Cerebellar cortex (tissue), 1 donor: ENCODE data around the gene CUTC.
"Not testable (repeated sequence)": the region's sequence is repeated elsewhere in the genome, so short reads cannot be mapped to it uniquely, and the experiment has no call there.

Experiments
- DNase-seq: peaks from one replicate; pipeline ENCODE4 v3.0.0-alpha.2; 2015; ENCODE audit warnings: low spot score

Gene CUTC

DNA sequence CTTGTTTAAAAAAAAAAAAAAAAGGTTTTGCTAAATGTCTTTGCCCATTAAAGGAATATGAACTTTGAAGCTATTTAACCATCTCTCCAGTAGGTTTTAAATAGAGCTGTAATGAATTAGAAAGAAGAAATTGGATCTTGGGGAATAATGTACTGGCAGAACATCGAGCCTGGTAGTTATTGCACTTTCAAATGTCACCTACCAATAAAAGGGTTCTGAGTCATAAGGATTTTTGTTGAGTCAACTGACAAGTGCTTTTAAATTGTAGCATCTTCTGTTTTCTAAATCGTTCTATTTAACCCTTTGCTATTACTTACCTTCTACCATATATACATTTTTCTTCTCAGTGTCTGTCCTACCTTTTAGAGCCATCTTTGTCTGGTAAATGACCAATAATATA, 10.7 kb downstream of the CUTC start:
- DNase-seq = no peak

DNA sequence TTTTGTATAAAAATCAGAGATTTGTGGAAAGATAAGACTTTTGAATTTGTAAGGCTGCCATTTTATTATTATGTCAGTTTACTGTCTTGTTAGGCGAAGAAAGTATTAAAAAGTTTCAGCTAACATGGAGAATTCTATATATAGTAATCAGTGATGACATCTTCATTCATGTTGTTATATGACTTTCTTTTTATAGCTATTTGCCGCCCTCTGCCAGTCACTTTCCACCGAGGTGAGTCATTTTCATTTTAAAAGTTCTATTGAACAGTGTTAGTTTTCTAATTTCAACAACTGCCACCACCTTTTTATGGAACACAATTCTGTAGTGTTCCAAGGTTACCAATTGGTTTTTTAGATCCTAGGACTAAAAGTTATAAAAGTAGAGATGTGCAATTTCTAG, 11.8 kb downstream of the CUTC start:
- DNase-seq = no peak

- not testable (repeated sequence) for DNase-seq
Measured at GRCh38 chr10:99746166-99746565, 14.1 kb downstream of the CUTC start.

GRCh38 chr10:99748823-99749451, 16.9 kb downstream of the CUTC start:
- no peak for DNase-seq

DNA sequence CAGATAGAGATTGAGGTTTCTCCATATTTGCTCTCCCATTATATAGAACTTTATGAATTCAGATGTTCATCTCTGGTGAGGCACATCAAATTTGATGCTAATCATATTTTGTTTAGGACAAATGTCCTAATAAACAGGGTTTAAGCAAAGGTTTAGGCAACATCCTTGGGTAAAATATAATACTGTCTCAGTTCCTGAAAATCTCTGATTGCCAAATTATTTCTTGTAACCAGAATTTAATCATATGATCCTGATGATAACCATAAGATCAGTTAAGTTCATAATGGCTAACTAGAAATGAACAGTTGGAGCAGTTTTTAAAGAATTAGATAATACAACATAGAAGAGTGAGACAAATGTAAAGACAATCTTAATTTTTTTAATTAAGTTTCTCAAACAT, 18.6 kb downstream of the CUTC start:
- DNase-seq = no peak

DNA sequence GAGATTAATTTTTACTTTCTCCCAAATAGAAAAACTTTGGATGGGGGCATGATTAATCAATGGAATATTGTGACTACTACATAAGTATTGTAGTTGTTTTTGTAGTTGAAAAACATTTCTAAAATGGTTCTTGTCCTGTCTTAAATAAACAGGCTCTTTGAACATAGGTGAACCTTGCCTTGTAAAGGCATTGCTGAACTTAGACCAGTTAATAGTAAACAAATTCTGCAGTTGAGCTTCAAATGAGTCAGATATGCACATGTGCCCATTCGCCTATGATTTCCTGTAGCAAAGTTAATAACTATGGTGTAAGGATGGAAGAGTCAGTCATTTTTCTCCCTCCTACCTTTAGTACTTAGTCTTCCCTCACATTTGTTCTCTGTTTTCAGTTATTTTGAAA, 22.6 kb downstream of the CUTC start:
- DNase-seq = no peak

GRCh38 chr10:99756159-99756558, 24.1 kb downstream of the CUTC start:
- no peak for DNase-seq

DNA sequence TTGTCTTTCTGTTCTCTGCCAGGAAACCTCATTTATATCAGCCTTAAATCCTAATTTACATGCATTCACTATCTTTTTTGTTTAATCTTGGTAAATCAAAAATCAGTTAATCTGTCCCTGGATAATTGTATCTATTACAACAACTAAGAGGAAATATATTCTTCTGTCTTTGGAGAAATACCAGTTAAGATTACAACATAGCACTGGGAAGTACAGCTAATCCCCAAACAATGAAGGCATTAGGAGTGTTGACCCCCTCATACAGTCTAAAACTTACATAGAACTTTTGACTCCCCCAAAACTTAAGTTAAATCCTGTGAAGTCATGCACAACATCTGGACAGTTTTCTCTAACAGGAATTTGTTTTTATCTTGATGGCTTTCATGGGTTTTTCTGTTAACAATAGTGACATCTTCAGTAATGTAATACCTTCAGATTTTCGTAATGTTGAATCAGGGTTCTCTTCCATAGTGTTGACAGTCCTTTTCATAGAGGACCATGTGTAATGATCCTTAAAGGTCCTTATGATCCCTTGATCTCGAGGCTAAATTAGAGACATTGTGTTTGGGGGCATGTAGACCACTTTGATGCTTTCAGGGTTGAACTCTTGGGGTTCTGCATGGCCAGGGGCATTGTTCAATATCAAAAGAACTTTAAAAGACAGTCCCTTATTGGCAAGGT, 26.3 kb downstream of the CUTC start:
- no peak for DNase-seq

DNA sequence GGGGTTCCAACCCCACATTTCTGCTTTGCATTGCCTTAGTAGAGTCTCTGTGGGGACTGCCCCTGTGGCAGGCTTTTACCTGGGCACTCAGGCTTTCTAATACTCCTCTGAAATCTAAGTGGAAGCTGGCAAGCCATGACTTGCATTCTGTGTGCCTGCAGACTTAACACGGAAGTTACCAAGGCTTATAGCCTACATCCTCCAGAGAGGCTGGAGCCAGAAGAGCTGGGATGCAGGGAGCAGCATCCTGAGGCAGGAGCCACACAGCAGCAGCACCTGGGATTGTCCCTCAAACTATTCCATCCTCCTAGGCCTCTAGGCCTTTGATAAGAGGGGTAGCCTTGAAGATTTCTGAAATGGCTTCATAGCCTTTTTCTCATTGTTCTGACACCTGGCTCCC, 28.3 kb downstream of the CUTC start:
- no peak for DNase-seq

GRCh38 chr10:99761365-99761764, 29.3 kb downstream of the CUTC start:
- no peak for DNase-seq

DNA sequence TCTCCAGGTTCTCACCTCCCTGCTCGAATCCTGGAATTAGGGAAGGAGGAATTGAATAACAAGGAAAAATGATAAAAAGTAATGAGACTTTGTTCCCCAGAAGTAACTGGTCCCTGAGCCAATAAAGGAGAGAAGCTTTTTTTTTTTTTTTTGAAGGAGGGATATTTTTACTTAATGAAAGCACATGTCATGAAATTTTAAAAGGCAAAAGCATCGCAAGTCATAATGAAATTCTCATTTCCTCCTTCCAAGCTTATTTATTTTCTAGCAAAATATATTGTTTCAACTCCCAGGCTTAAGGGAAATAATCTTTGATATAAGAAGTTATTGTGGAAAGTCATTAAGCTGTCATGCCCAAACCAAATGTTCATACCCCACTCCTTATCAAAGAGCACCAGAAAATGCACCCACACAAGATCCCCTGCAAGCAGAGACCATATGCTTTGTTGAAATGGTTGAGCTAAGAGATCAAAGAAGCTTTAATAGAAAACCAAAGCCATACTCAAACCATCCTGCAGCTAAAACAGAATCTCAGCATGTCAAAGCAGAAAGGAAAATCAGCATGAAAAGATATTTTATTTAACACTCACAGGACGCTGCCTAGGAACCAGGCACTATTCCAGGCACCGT, 33.8 kb downstream of the CUTC start:
- DNase-seq = no peak

GRCh38 chr10:99766302-99766681, 34.3 kb downstream of the CUTC start:
- no peak for DNase-seq

DNA sequence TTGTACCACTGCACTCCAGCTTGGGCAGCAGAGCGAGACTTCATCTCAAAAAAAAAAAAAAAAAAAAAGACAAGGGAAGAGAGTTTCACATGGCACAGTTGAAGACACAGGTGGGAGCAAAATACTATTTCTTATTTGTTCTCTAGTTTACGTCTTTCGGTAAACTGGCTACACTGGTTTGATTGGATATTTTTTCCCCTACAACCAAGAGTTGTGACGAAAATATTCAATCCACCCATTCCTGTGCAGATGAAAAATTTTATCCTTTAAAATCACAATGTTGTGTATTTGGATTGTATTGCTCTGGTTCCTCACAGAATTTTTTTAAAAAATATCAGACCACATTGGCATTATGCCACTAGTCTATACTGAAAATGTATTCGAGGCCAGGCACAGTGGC, 35.9 kb downstream of the CUTC start:
- DNase-seq = no peak

DNA sequence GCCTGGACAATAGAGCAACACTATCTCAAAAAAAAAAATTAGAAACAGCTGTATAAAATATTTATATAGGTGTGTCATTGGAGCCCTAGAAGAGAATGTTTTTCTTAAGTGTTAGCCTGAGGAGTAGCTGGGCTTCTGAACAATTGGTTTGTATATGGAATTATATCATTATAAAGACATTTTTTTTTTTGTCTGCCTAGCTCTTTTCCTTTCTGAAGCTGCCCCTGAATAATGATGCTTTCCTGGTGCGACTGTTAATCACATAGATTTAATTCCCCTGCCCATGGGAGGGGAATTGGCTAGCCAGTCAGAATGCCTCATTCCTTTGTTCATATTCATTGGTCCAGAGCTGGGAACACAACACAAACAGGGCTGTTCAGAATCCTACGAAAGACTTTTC, 36.5 kb downstream of the CUTC start:
- no peak for DNase-seq

DNA sequence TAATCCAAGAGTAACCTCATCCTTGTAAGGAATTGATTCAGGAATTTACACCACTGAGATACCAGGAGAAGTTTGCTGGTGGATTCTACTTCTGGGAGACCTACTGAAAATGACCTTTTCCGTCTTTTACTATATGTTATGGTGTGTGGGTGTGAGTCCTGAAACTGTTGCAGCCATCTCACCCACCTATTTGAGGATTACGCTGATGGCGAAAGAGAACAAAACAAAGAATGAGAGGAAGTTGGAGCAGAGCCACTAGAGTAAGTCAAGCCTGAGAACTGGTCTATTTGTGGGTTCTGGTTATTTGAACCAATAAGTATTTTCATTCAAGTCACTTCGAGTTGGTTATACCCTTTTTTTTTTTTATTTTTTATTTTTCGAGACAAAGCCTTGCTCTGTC, 37.7 kb downstream of the CUTC start:
- DNase-seq = no peak

DNA sequence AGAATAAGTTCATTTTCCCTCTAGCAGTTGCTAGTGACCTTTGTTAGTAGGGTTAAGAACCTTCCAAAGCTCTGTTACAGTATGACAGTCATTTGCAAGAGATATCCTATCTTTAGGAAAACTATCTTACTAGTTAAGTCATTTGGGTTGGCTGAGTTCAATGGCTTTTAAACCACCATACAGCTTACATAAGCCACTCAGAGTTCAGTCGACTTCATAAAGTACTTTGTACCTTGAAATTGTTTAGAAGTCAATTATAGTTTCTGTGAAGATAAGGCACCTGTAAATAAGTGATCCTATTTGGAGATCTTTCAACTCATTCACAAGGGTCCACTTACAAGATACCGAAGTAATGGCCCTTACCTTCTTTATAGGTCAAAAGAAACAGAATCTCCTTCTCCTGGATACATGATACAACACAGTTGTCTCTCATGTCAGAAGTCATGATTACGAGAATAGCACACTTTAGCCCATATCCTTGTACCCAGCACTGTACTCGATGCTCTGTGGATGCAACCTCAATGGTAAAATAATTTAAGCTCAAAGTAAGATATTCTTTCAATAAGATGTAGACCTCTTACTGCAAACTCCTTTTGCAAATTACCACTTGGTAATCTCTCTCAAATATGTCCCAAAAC, 38.5 kb downstream of the CUTC start:
- no peak for DNase-seq

GRCh38 chr10:99775850-99776249, 43.8 kb downstream of the CUTC start:
- no peak for DNase-seq

DNA sequence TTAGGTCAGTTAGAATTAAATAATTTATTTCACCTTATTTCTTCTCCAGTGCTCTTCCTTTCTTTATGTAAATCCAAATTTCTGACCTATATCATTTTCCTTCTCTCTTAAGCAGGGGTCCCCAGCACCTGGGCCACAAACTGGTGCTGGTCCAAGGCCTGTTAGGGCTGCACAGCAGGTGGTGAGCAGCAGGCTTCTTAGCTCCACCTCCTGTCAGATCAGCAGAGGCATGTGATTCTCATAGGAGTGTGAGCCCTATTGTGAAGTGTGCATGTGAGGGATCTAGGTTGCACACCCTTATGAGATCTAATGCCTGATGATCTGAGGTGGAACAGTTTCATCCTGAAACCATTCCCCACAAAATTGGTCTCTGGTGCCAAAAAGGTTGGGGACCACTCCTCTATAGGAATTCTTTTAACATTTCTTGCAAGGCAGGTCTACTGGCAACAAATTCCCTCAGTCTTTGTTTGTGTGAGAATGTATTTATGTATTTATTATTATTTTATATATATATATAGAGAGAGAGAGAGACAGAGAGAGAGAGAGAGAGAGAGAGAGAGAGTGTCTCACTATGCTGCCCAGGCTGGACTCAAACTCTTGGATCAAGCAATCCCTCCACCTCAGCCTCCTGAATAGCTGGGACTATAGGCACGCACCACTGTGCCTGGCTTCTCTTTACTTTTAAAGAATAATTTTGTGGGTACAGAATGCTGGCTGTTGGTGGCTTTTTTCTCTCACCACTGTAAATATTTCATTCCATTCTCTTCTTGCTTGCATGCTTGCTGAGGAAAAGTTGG, 46.1 kb downstream of the CUTC start:
- no peak for DNase-seq

DNA sequence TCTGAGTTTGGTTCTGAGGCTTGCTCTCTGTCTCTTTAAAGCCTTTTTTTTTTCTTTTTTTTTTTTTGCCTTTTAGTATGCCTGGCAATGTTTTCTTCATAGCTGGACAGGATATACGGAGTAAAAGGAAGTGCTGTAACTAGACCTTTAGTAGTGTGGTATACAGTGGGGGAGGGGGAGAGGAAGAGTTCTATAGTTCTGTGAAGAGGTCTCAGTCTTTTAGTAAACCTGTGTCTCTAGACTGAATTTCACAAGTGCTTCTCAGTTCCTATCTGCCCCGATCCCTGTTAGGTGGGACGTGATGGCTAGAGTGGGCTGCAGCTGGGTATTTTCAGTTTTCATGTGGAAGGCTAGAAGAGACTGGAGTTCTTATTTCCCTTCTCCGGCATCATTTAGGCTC, 47.3 kb downstream of the CUTC start:
- no peak for DNase-seq

GRCh38 chr10:99781734-99782429, 49.8 kb downstream of the CUTC start:
- no peak for DNase-seq

DNA sequence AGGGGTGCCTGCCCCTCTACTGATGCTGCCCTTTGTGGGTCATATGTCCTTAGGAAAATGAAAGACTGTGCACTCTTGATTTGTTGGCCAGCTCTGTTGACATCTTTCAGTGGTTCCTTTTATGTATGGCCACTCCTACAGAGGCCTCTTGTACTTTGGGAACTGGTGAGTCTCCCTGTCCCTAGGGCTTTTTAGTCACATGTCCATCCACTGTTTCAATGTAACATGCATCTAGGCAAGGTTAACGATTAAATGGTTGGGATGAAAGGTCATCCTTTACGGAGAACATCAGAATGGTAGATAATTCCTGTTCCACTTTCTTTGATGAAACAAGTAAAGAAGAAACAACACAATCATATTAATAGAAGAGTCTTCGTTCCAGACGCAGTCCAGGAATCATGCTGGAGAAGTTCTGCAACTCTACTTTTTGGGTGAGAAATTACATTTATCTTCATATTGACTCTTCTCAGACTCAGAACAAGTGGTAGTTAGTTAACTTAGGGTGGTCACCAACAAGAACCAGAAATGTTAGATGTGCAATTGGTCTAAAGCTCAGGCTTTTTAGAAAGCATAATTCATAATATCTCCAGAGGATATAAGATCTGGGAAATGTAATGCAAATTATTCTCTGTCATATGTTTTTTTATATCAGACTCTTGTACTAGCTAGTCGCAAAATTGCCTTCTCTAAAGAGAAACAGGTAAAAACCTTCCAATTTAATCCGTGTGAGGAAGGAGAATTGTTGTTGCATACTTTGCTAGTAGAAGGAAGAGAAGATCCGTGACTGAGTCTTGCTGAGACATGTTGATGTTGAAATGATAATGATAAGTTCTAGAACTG, 50.6 kb downstream of the CUTC start, which contains the start of gene ABCC2:
ABCC2 (plus strand) TSS at position 194 of the 840 bp plus-strand sequence; CDS start at position 399, 205 bp downstream.
- DNase-seq = no peak
